ENCODE data around the gene BRD3OS. TPM values are rescaled to one million over a fixed set of nuclear protein-coding genes. Genes with fewer than 3 reads are reported as not detected.

The BRD3OS gene
- total and polyA plus RNA-seq, 12 donors, result 14.7 to 70.6 (median 22.0) TPM

- Histone ChIP-seq H3K27me3 (no peaks in the 10 kb centered on the region), H3K27ac (peak overlapping the region; percentile 38 to 85 (median 73)), H3K4me1 (replicated peaks in 1 of 2) (peaks cover 41 to 49% of the 10 kb centered on the region in 2 donors), H3K4me3 (peak overlapping the region; percentile 7 to 98 (median 31)), H3K36me3 (replicated peaks in 1 of 2) (no peaks in the 10 kb centered on the region), H3K9me3 (replicated peaks in 1 of 3) (no peaks in the 10 kb centered on the region)
- 1 to 7% (median 2%) methylated on average over 3 to 9 of the region's 9 CpGs for WGBS, 4 donors
- peak in 3 of 7 donors; percentile 16 to 35 (median 22) for DNase-seq
- TF ChIP-seq POLR2A (IDR thresholded peaks at IDR 0.05) (no peak), CTCF (IDR thresholded peaks at IDR 0.05) (no peak)
- intact Hi-C loops (cut with DNase I), result loop anchor here in 1 of 2 donors (5.0 kb wide), 1 partner anchor 39 kb away; the partner anchor contains the start of gene BRD3OS
Measured at GRCh38 chr9:134066526-134066912, 41.2 kb downstream of the BRD3OS start.

GRCh38 chr9:134066913-134067851, 41.9 kb downstream of the BRD3OS start:
- 0 to 1% (median 1%) methylated on average over 24 to 125 of the region's 126 CpGs for WGBS, 4 donors
- H3K4me3 ChIP-seq, result peak overlapping the region; percentile 7 to 98 (median 31)
- no peaks in the 10 kb centered on the region for H3K36me3 ChIP-seq (replicated peaks in 1 of 2)
- TF ChIP-seq CTCF (IDR thresholded peaks at IDR 0.05) (no peak), POLR2A (IDR thresholded peaks at IDR 0.05) (no peak)
- peaks cover 34 to 43% of the 10 kb centered on the region in 2 donors for H3K4me1 ChIP-seq (replicated peaks in 1 of 2)
- peak in 5 of 7 donors; percentile 32 to 61 (median 36) for DNase-seq
- H3K9me3 ChIP-seq (replicated peaks in 1 of 3), result no peaks in the 10 kb centered on the region
- no peaks in the 10 kb centered on the region for H3K27me3 ChIP-seq
- H3K27ac ChIP-seq, result peak overlapping the region; percentile 38 to 85 (median 73)
- intact Hi-C loops (cut with DNase I), result loop anchor here in 1 of 2 donors (5.0 kb wide), 1 partner anchor 40 kb away; the partner anchor contains the start of gene BRD3OS

- peak; percentile 79 to 90 (median 83) for DNase-seq
- TF ChIP-seq CTCF (IDR thresholded peaks at IDR 0.05) (no peak), POLR2A (IDR thresholded peaks at IDR 0.05) (peak; percentile 78 to 90)
- intact Hi-C loops (cut with DNase I), result loop anchor here in 1 of 2 donors (5.0 kb wide), 1 partner anchor 41 kb away; the partner anchor contains the start of gene BRD3OS
- no peaks in the 10 kb centered on the region for H3K9me3 ChIP-seq (replicated peaks in 1 of 3)
- 0 to 1% (median 1%) methylated on average over 19 to 131 of the region's 131 CpGs; no CpG with 5 or more reads in 1 of the 4 donors for WGBS, 4 donors
- peak within 1 kb of the TSS; percentile 7 to 98 (median 48) for H3K4me3 ChIP-seq
- H3K27me3 ChIP-seq, result no peaks in the 10 kb centered on the region
- peak within 1 kb of the TSS; percentile 72 to 98 (median 92) for H3K27ac ChIP-seq
- no peaks in the 10 kb centered on the region for H3K36me3 ChIP-seq (replicated peaks in 1 of 2)
- peaks cover 25 to 35% of the 10 kb centered on the region in 2 donors for H3K4me1 ChIP-seq (replicated peaks in 1 of 2)
Measured at GRCh38 chr9:134067904-134068743, 42.8 kb downstream of the BRD3OS start, which contains the start of gene BRD3. BRD3 (minus strand) TSS chr9:134068026; CDS start chr9:134053477, 14,549 bp downstream.

Data from adrenal gland (tissue), 12 donors.